Mesenchymal stem cell (in vitro differentiated cells and primary cell): ENCODE results near the gene ACBD5.

Source experiments
- DNase-seq: peaks from one replicate; pipeline ENCODE4 v3.0.0-alpha.2; 2013
- H2AFZ ChIP-seq: one replicate; pipeline ENCODE4 v1.6.1; 2013; ENCODE audit warnings: low read depth, mild to moderate bottlenecking, control low read depth, inconsistent platforms, low read length, moderate library complexity
- H2AK5ac ChIP-seq: 2 replicates; pipeline ENCODE4 v1.6.1; 2013; ENCODE audit warnings: low read length, moderate library complexity, mild to moderate bottlenecking, inconsistent platforms; ENCODE audit not compliant: severe bottlenecking
- H2BK120ac ChIP-seq: one replicate; pipeline ENCODE4 v1.6.1; 2013; ENCODE audit warnings: low read depth, mild to moderate bottlenecking, inconsistent platforms, low read length, moderate library complexity
- H2BK12ac ChIP-seq, 2 experiments: one replicate each; pipeline ENCODE4 v1.6.1; 2013; ENCODE audit warnings: inconsistent platforms in 2 of 2, low read length in 2 of 2, mild to moderate bottlenecking in 2 of 2, moderate library complexity in 2 of 2, control low read depth in 1 of 2
- H2BK15ac ChIP-seq: one replicate; pipeline ENCODE4 v1.6.1; 2013; ENCODE audit warnings: mild to moderate bottlenecking, low read depth, inconsistent platforms; ENCODE audit not compliant: poor library complexity, severe bottlenecking
- H2BK5ac ChIP-seq: 2 replicates; pipeline ENCODE4 v1.6.1; 2013; ENCODE audit warnings: low read depth, mild to moderate bottlenecking, low read length, control low read depth, inconsistent platforms; ENCODE audit not compliant: poor library complexity, severe bottlenecking
- H3K14ac ChIP-seq, 2 experiments: one replicate each; pipeline ENCODE4 v1.6.1; 2013; ENCODE audit warnings: inconsistent platforms in 2 of 2, low read length in 2 of 2, control low read depth in 1 of 2, mild to moderate bottlenecking in 1 of 2, moderate library complexity in 1 of 2
- H3K18ac ChIP-seq, 2 experiments: one replicate each; pipeline ENCODE4 v1.6.1; 2013; ENCODE audit warnings: inconsistent platforms in 2 of 2, low read length in 2 of 2, control low read depth in 1 of 2, low read depth in 1 of 2, mild to moderate bottlenecking in 1 of 2
- H3K23ac ChIP-seq, 2 experiments: one replicate each; pipeline ENCODE4 v1.6.1; 2013; ENCODE audit warnings: inconsistent platforms in 2 of 2, low read length in 2 of 2, mild to moderate bottlenecking in 2 of 2, moderate library complexity in 2 of 2, control low read depth in 1 of 2
- H3K27ac ChIP-seq: 2 replicates; pipeline ENCODE4 v1.5.1; 2013; ENCODE audit warnings: mild to moderate bottlenecking, moderate library complexity, low read length, control low read depth, inconsistent platforms; ENCODE audit not compliant: poor library complexity, severe bottlenecking
- H3K27me3 ChIP-seq, 2 experiments: 2 replicates each; pipeline versions ENCODE4 v1.6.1 to v1.7.0; 2013; ENCODE audit warnings: low read length in 2 of 2, mild to moderate bottlenecking in 2 of 2, moderate library complexity in 2 of 2, control low read depth in 1 of 2, inconsistent platforms in 1 of 2; ENCODE audit not compliant: control insufficient read depth in 1 of 2, insufficient read depth in 1 of 2
- H3K36me3 ChIP-seq, 2 experiments: 2 replicates each; pipeline versions ENCODE4 v1.6.1 to v1.7.0; 2013; ENCODE audit warnings: low read length in 2 of 2, control low read depth in 1 of 2, inconsistent platforms in 1 of 2, low read depth in 1 of 2, mild to moderate bottlenecking in 1 of 2; ENCODE audit not compliant: insufficient read depth in 2 of 2, control insufficient read depth in 1 of 2
- H3K4ac ChIP-seq, 2 experiments: one replicate each; pipeline ENCODE4 v1.6.1; 2013; ENCODE audit warnings: inconsistent platforms in 2 of 2, low read length in 2 of 2, mild to moderate bottlenecking in 2 of 2, moderate library complexity in 2 of 2, control low read depth in 1 of 2, low read depth in 1 of 2
- H3K4me1 ChIP-seq: 2 replicates; pipeline ENCODE4 v1.6.1; 2013; ENCODE audit warnings: low read depth, low read length, control low read depth; ENCODE audit not compliant: control insufficient read depth, insufficient read depth
- H3K4me2 ChIP-seq: 2 replicates; pipeline ENCODE4 v1.6.1; 2013; ENCODE audit warnings: low read length, mild to moderate bottlenecking, inconsistent platforms; ENCODE audit not compliant: poor library complexity, severe bottlenecking
- H3K4me3 ChIP-seq, 2 experiments: 2 replicates each; pipeline versions ENCODE4 v1.5.1 to v1.7.0; 2013; ENCODE audit warnings: low read length in 2 of 2, mild to moderate bottlenecking in 2 of 2, control low read depth in 1 of 2, low read depth in 1 of 2; ENCODE audit not compliant: insufficient read depth in 1 of 2
- H3K79me1 ChIP-seq: replicated peaks from 2 replicates; pipeline ENCODE4 v1.6.1; 2013; ENCODE audit warnings: mild to moderate bottlenecking, control low read depth, low read length, inconsistent platforms; ENCODE audit not compliant: poor library complexity, severe bottlenecking
- H3K9ac ChIP-seq: 2 replicates; pipeline ENCODE4 v1.7.0; 2013; ENCODE audit warnings: mild to moderate bottlenecking, low read length, moderate library complexity
- H3K9me3 ChIP-seq: 2 replicates; pipeline ENCODE4 v1.7.0; 2013; ENCODE audit warnings: mild to moderate bottlenecking, low read length; ENCODE audit not compliant: control insufficient read depth
- H4K8ac ChIP-seq: one replicate; pipeline ENCODE4 v1.6.1; 2013; ENCODE audit warnings: inconsistent platforms, mild to moderate bottlenecking, low read length, moderate library complexity
- H4K91ac ChIP-seq: one replicate; pipeline ENCODE4 v1.6.1; 2013; ENCODE audit warnings: mild to moderate bottlenecking, low read length, inconsistent platforms
- WGBS: methylation state at CpG from one replicate; pipeline ENCODE4 v1.1.7; 2013; ENCODE audit warnings: mixed read lengths; 5-methylcytosine and 5-hydroxymethylcytosine counted together

Gene ACBD5

GRCh38 chr10:27190508-27190907, 50.1 kb downstream of the ACBD5 start:
- H2BK15ac ChIP-seq, result no peak overlapping the region
- no peak overlapping the region for H3K4me2 ChIP-seq
- DNase-seq, result peak; percentile 53
- H3K4ac ChIP-seq, result no peak overlapping the region
- H3K4me3 ChIP-seq, result no peak overlapping the region
- H2AK5ac ChIP-seq, result no peak overlapping the region
- no peak overlapping the region for H3K18ac ChIP-seq
- H4K8ac ChIP-seq, result no peak overlapping the region
- WGBS, result 46% methylated on average over 1 of the region's 2 CpGs
- no peak overlapping the region for H3K9ac ChIP-seq
- H2BK12ac ChIP-seq, result no peak overlapping the region
- peak overlapping the region; percentile 57 for H2BK5ac ChIP-seq
- H3K27me3 ChIP-seq, result no peaks in the 10 kb centered on the region
- H3K27ac ChIP-seq, result no peak overlapping the region
- no peak overlapping the region for H2AFZ ChIP-seq
- no peaks in the 10 kb centered on the region for H3K9me3 ChIP-seq
- peaks cover 2% of the 10 kb centered on the region for H3K4me1 ChIP-seq
- H4K91ac ChIP-seq, result no peak overlapping the region
- H3K36me3 ChIP-seq, result peaks cover 11 to 15% of the 10 kb centered on the region in 2 experiments
- no peaks in the 10 kb centered on the region for H3K79me1 ChIP-seq
- no peak overlapping the region for H3K14ac ChIP-seq
- no peak overlapping the region for H2BK120ac ChIP-seq
- H3K23ac ChIP-seq, result no peak overlapping the region

GRCh38 chr10:27188897-27189296, 51.7 kb downstream of the ACBD5 start:
- no peak overlapping the region for H2BK5ac ChIP-seq
- H3K27ac ChIP-seq, result no peak overlapping the region
- no peak overlapping the region for H4K91ac ChIP-seq
- no peak overlapping the region for H2BK15ac ChIP-seq
- 96% methylated on average over 4 of the region's 4 CpGs for WGBS
- H3K9ac ChIP-seq, result no peak overlapping the region
- H2BK12ac ChIP-seq, result no peak overlapping the region
- no peak overlapping the region for H3K4me2 ChIP-seq
- H3K27me3 ChIP-seq, result no peaks in the 10 kb centered on the region
- peaks cover 2% of the 10 kb centered on the region for H3K4me1 ChIP-seq
- no peak overlapping the region for H4K8ac ChIP-seq
- no peaks in the 10 kb centered on the region for H3K9me3 ChIP-seq
- no peak overlapping the region for H2AFZ ChIP-seq
- no peak overlapping the region for H3K4ac ChIP-seq
- no peak overlapping the region for H2BK120ac ChIP-seq
- no peak for DNase-seq
- H3K79me1 ChIP-seq, result no peaks in the 10 kb centered on the region
- H3K23ac ChIP-seq, result no peak overlapping the region
- no peak overlapping the region for H3K4me3 ChIP-seq
- no peak overlapping the region for H3K14ac ChIP-seq
- peaks cover 16 to 25% of the 10 kb centered on the region in 2 experiments for H3K36me3 ChIP-seq
- H2AK5ac ChIP-seq, result no peak overlapping the region
- no peak overlapping the region for H3K18ac ChIP-seq

- WGBS, result 100% methylated on average over 1 of the region's 1 CpG
- Histone ChIP-seq H3K4ac (no peak overlapping the region), H3K4me1 (peaks cover 2% of the 10 kb centered on the region), H3K79me1 (no peaks in the 10 kb centered on the region), H3K4me3 (no peak overlapping the region), H2BK5ac (no peak overlapping the region), H2AFZ (no peak overlapping the region), H3K27ac (no peak overlapping the region), H2BK120ac (no peak overlapping the region), H4K91ac (no peak overlapping the region), H3K9me3 (no peaks in the 10 kb centered on the region), H4K8ac (no peak overlapping the region), H3K14ac (no peak overlapping the region), H3K4me2 (no peak overlapping the region), H3K18ac (no peak overlapping the region), H2AK5ac (no peak overlapping the region), H2BK12ac (no peak overlapping the region), H3K9ac (no peak overlapping the region), H3K36me3 (peaks cover 16 to 30% of the 10 kb centered on the region in 2 experiments), H3K27me3 (no peaks in the 10 kb centered on the region), H3K23ac (no peak overlapping the region), H2BK15ac (no peak overlapping the region)
- DNase-seq, result no peak
Observed at GRCh38 chr10:27188259-27188658, 52.3 kb downstream of the ACBD5 start.

- Histone ChIP-seq H3K27me3 (no peaks in the 10 kb centered on the region), H3K4ac (no peak overlapping the region), H3K79me1 (peaks cover 1% of the 10 kb centered on the region), H3K9ac (no peak overlapping the region), H2BK12ac (no peak overlapping the region), H3K27ac (no peak overlapping the region), H4K91ac (no peak overlapping the region), H3K9me3 (no peaks in the 10 kb centered on the region), H3K4me3 (no peak overlapping the region), H2BK5ac (no peak overlapping the region), H3K4me1 (no peaks in the 10 kb centered on the region), H2BK120ac (no peak overlapping the region), H3K4me2 (no peak overlapping the region), H4K8ac (no peak overlapping the region), H2BK15ac (no peak overlapping the region), H3K23ac (no peak overlapping the region), H2AFZ (no peak overlapping the region), H3K36me3 (peaks cover 7 to 71% of the 10 kb centered on the region in 2 experiments), H2AK5ac (no peak overlapping the region), H3K14ac (no peak overlapping the region), H3K18ac (no peak overlapping the region)
- DNase-seq, result no peak
- WGBS, result 100% methylated on average over 3 of the region's 4 CpGs
Observed at GRCh38 chr10:27169849-27170248, 70.7 kb downstream of the ACBD5 start.
